22Rv1 (cell line): ENCODE results near the gene KRTAP10-4.

Source experiments
- ZFX ChIP-seq: fragments of 450-650 bp; IDR thresholded peaks from 2 replicates; pipeline ENCODE4 v1.6.1; 2017; ENCODE audit warnings: antibody characterized with exemption, borderline replicate concordance
- TF ChIP-seq, protein P1 (sequence below): fragments of 450-650 bp; IDR thresholded peaks from 2 replicates; pipeline ENCODE4 v1.5.1; 2017; ENCODE audit warnings: mild to moderate bottlenecking

- TF ChIP-seq, protein P1, sequence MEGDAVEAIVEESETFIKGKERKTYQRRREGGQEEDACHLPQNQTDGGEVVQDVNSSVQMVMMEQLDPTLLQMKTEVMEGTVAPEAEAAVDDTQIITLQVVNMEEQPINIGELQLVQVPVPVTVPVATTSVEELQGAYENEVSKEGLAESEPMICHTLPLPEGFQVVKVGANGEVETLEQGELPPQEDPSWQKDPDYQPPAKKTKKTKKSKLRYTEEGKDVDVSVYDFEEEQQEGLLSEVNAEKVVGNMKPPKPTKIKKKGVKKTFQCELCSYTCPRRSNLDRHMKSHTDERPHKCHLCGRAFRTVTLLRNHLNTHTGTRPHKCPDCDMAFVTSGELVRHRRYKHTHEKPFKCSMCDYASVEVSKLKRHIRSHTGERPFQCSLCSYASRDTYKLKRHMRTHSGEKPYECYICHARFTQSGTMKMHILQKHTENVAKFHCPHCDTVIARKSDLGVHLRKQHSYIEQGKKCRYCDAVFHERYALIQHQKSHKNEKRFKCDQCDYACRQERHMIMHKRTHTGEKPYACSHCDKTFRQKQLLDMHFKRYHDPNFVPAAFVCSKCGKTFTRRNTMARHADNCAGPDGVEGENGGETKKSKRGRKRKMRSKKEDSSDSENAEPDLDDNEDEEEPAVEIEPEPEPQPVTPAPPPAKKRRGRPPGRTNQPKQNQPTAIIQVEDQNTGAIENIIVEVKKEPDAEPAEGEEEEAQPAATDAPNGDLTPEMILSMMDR, result no peak
- TF ChIP-seq ZFX, result no peak
Observed at GRCh38 chr21:44529011-44529421, 44.5 kb upstream of the KRTAP10-4 start.
